GM12872 (cell line): ENCODE measurements around the gene SLC7A4.

Experiments
- TF ChIP-seq, protein P1 (sequence below): IDR thresholded peaks from 3 replicates; pipeline ENCODE4 v1.5.1; 2011; ENCODE audit warnings: low read depth, mild to moderate bottlenecking, low read length, moderate library complexity; ENCODE audit not compliant: insufficient read depth

SLC7A4 gene

DNA sequence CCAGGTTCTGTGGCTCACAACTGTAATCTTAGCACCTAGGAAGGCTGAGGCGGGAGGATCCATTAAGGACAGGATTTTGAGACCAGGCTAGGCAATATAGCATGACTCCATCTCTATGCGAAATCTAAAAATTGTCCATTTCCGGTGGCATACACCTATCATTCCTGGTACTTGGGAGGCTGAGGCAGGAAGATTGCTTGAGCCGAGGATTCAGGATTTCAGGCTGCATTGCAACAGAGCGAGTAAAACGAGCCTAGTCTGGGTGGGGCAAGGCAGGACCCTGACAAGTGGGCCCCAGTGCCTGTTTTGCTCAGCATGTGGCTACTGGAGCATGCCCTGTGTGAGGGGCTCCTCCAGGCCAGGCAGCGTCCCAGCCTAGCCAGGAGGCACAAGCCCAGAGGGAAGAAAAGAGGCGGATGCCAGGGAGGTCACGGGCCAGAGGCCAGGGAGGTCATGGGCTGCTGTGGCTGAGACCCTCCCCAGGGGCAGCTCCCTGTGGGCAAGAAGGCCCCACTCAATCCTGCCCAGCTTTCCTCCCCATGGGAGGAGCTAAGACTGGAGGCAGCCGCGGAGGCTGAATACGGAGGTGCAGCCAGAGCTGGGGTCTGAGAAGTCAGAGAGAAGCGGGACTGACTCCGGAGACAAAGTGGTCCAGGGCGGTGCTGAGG is 21.8 kb upstream of the SLC7A4 start:
- TF ChIP-seq, protein P1, sequence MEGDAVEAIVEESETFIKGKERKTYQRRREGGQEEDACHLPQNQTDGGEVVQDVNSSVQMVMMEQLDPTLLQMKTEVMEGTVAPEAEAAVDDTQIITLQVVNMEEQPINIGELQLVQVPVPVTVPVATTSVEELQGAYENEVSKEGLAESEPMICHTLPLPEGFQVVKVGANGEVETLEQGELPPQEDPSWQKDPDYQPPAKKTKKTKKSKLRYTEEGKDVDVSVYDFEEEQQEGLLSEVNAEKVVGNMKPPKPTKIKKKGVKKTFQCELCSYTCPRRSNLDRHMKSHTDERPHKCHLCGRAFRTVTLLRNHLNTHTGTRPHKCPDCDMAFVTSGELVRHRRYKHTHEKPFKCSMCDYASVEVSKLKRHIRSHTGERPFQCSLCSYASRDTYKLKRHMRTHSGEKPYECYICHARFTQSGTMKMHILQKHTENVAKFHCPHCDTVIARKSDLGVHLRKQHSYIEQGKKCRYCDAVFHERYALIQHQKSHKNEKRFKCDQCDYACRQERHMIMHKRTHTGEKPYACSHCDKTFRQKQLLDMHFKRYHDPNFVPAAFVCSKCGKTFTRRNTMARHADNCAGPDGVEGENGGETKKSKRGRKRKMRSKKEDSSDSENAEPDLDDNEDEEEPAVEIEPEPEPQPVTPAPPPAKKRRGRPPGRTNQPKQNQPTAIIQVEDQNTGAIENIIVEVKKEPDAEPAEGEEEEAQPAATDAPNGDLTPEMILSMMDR = no peak

DNA sequence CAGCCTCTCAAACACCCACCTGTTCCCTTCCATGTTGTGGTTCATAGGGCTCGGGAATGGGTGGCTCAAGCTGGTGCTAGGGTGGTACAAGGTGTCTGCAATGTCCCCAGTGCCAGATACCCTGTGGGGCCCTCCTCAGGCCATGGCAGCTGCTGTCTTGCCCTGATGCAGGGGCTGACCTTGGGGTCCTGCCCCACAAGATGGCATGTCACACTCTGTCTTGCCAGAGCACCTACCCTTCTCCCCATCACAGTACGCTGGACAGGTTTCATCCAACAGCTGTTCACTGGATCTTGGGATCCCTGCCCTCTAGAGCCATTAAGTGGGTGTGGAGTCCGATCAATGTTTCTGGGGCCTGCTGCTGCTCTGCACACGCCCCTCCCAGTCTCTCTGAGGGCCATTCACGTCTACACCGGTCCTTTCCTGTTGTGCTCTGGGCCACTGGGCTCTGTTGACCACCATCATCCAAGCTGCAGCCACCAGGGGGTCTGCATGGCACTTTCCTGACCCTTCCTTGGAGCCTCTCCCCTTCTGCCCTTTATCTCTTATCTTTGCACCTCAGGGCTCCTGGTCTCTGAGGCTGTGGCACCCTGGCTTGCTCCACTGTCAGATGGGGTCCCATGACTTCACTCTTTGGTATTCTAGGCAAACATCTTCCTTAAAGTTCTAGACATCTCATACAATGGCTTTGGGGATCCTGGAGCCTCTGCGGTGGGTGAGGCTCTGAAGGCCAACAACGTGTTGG is 20.5 kb upstream of the SLC7A4 start:
- TF ChIP-seq, protein P1 = no peak

DNA sequence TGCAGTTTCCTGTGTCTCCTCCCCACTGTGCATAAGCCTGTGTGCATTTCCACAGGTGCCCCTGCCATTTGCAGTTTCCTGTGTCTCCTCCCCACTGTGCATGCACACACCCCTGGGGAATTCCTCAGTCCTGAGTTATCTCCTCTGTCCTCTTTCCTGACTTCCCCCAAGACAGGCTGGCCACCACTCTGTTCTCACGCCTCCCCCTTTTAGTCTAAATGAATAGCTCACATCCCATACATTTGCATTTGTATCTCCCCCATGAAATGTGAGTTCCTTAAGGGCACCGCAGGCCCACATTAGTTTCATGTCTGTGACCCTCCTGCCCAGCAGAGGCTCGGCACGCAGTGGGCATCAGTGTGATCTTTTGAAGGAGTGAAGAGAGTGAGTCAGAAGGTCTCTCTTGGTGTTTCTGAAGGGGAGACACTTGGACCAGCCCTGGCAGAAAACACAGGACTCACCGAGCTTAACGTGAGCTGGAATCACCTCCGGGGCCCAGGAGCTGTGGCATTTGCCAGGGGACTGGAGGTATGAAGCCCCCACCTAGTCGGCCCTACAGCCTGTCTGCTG is 19.6 kb upstream of the SLC7A4 start:
- TF ChIP-seq, protein P1 = no peak

DNA sequence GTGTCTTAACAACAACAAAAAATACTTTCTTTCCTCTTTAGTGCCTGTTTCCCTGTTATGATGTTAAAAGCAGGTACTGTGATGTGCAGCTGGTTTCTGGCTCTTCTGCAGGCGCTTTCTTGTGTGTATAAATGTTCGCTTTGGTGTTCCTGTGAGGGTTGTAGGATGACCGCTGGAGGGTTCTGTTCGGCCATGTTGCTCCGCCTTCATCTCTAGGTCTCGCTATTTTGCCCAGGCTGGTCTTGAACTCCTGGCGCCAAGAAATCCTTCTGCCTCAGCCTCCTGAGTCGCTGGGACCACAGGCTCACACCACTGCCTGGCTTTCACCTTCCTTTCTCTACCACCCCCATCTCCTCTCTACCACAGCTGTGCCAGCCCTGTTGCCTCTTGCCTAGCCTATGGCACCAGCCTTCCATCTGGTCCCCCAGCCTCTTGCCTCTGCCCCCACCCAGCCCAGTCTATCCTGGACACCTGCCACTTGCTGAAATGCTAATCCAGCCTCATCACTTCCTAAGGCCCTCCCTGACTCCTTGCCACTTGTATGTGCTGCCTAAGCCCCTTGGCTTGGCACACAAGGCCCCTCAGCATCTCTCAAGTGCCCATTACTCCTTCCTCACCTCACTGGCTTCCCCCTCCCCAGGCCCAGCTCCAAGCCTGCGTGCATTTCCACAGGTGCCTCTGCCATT is 18.9 kb upstream of the SLC7A4 start:
- TF ChIP-seq, protein P1 = no peak

DNA sequence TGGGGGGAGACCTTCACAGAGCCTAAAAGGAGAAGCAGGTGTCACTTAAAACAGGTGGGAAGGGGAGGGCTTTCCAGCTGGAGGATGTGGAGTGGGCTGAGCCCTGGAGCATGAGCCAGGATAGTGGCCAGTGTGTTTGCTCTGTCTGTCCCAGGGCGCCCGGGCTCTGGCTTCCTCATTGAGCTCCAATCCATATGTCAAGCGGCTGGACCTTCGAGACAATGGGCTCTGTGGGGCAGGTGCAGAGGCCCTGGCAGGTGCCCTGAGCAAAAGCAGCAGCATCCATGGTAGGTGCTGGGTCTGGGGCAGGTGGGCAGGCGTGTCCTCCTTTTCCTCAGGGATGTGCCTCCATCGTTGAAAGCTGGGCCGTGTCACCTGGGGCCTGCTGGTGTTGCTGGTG is 15.4 kb upstream of the SLC7A4 start:
- TF ChIP-seq, protein P1 = no peak

DNA sequence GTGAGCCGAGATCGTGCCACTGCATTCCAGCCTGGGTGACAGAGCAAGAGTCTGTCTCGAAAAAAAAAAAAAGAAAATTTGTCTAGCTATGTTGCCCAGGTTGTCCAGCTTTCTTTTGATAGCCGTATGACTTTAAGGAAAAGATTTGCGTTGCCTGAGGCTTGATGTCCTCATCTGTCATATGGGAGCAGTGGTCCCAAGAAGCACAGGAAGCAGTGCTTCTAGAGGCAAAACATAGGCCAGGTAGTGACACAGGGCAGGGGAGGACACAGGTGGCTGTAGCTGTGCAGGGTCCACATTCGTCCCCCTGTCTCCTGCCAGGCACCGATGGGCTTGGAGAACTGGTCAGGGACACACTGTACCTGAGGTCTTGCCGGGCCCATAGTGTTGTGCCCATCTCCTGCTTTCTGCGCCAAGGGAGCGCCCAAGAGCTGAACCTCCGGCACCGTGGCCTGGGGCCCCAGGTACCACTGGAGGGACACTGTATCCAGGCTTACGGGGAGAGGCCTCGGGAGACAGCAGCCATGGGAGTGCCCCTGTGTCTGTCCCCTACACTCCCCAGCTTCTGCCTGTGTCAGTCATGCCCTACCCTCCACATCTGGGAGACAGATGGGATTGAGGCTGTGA is 14.8 kb upstream of the SLC7A4 start:
- TF ChIP-seq, protein P1 = no peak
